Adrenal gland (tissue), 12 donors: ENCODE measurements around the gene VAMP4. TPM values are rescaled to one million over a fixed set of nuclear protein-coding genes. Genes with fewer than 3 reads are reported as not detected.

ENCODE experiments used
- DNase-seq, 7 donors: peaks; one replicate each; pipeline ENCODE4 v3.0.0-alpha.2; 2019 to 2020
- H3K27ac ChIP-seq, 5 donors: fragments of 200-600 bp; sonication (generic) in 4 of 5; 1 replicate in 3 of 5; 2 replicates in 2 of 5; pipeline versions ENCODE4 v1.5.1 to v1.8.0; 2016 to 2020; ENCODE audit warnings: mild to moderate bottlenecking in 1 of 5
- H3K27me3 ChIP-seq: fragments of 200-600 bp; 2 replicates; pipeline ENCODE4 v1.8.0; 2021
- H3K36me3 ChIP-seq, 2 donors: fragments of 200-600 bp; replicated peaks in 1 of 2; 1 replicate in 1 of 2; 2 replicates in 1 of 2; pipeline versions ENCODE4 v1.5.1 to v1.8.0; 2018 to 2022
- H3K4me1 ChIP-seq, 2 donors: fragments of 200-600 bp; replicated peaks in 1 of 2; 1 replicate in 1 of 2; 2 replicates in 1 of 2; pipeline versions ENCODE4 v1.5.1 to v1.8.0; 2018 to 2021
- H3K4me3 ChIP-seq, 4 donors: fragments of 200-600 bp; sonication (generic) in 3 of 4; one replicate each; pipeline ENCODE4 v1.5.1; 2016 to 2018
- H3K9me3 ChIP-seq, 3 donors: fragments of 200-600 bp; sonication (generic) in 1 of 3; replicated peaks in 1 of 3; 1 replicate in 2 of 3; 2 replicates in 1 of 3; pipeline versions ENCODE4 v1.5.1 to v1.8.0; 2016 to 2021
- CTCF ChIP-seq, 6 experiments: fragments of 450-650 bp in 4 of 6; fragments of 200-600 bp in 2 of 6; sonication (generic) in 1 of 6; IDR thresholded peaks; 1 replicate in 5 of 6; 2 replicates in 1 of 6; pipeline versions ENCODE4 v1.5.1 to v1.8.0; 2016 to 2021; ENCODE audit warnings: antibody characterized with exemption in 6 of 6, mild to moderate bottlenecking in 2 of 6, moderate library complexity in 1 of 6
- POLR2A ChIP-seq, 2 donors: fragments of 450-650 bp; IDR thresholded peaks; one replicate each; pipeline ENCODE4 v1.6.1; 2017; ENCODE audit warnings: antibody characterized with exemption in 2 of 2, mild to moderate bottlenecking in 2 of 2, moderate library complexity in 1 of 2
- WGBS, 4 donors: extraction: QIAGEN DNeasy Blood & Tissue Kit in 2 of 4; methylation state at CpG; one replicate each; pipeline versions ENCODE4 v1.1.5 to v1.1.7; 2013 to 2017; 5-methylcytosine and 5-hydroxymethylcytosine counted together
- intact Hi-C, 2 donors: fragments of 100-400 bp; cut with DNase I; formaldehyde crosslinking; loops; one replicate each; pipeline versions ENCODE4 v1.14.1 to v1.15.0; 2022 to 2023
- polyA plus RNA-seq, 3 donors: library from polyadenylated mRNA; stranded (reverse); fragments of 200-250 nt in 2 of 3; fragments of 350-450 nt in 1 of 3; fragmentation: Illumina TruSeq in 1 of 3; extraction: RNeasy Lipid Tissue Mini Kit (QIAGEN cat#74804) in 1 of 3; gene quantifications; one replicate each; pipeline ENCODE4 v1.2.3, GENCODE V29; 2013 to 2014
- total RNA-seq, 9 donors: library from RNA; depleted of rRNA in 4 of 9; stranded (reverse); fragments of >200 nt in 4 of 9; fragments of 120-200 nt in 1 of 9; fragmentation: NEBNext Ultra II Directional in 1 of 9; extraction: Animal tissue kit (Norgen Biotek cat#: 25700) in 1 of 9; gene quantifications; one replicate each; pipeline versions ENCODE4 v1.1.0 to v1.2.4, GENCODE V29; 2013 to 2023
- donor health status: healthy with polysubstance abuse.
- donor health status: Bipolar disorder and iron deficiency.
- donor health status: DM: yes; HTN: yes; CAD: no.
- donor health status: DM: no; HTN: no; CAD: no.
- donor health status: DM: no; HTN: no; CAD: no.
- donor health status: DM: yes; HTN: yes; CAD: no.

Gene VAMP4
- total and polyA plus RNA-seq, 12 donors: 6.1 to 23.7 (median 14.8) TPM

- H3K9me3 ChIP-seq: no peaks in the 10 kb centered on the region
- no peak overlapping the region for H3K27ac ChIP-seq
- H3K27me3 ChIP-seq: no peaks in the 10 kb centered on the region
- TF ChIP-seq POLR2A (IDR thresholded peaks at IDR 0.05) (no peak), CTCF (IDR thresholded peaks at IDR 0.05) (no peak)
- no peaks in the 10 kb centered on the region for H3K4me1 ChIP-seq
- DNase-seq: no peak
- WGBS, 4 donors: 94 to 96% (median 95%) methylated on average over 15 to 28 of the region's 28 CpGs
- H3K4me3 ChIP-seq: no peak overlapping the region
- H3K36me3 ChIP-seq: no peaks in the 10 kb centered on the region
- intact Hi-C loops: no loop called here
Observed at GRCh38 chr1:171670739-171671138, 71.1 kb downstream of the VAMP4 start.

- WGBS, 4 donors: 79 to 90% (median 87%) methylated on average over 5 of the region's 5 CpGs
- no peaks in the 10 kb centered on the region for H3K36me3 ChIP-seq
- DNase-seq: no peak
- no peak overlapping the region for H3K27ac ChIP-seq
- H3K27me3 ChIP-seq: no peaks in the 10 kb centered on the region
- no peak for TF ChIP-seq CTCF (IDR thresholded peaks at IDR 0.05)
- no peak for TF ChIP-seq POLR2A (IDR thresholded peaks at IDR 0.05)
- intact Hi-C loops: loop anchor here in 1 of 2 donors (10.0 kb wide), 1 partner anchor 96 kb away; no protein-coding TSS in a partner anchor
- H3K4me3 ChIP-seq: no peak overlapping the region
- no peaks in the 10 kb centered on the region for H3K4me1 ChIP-seq
- no peaks in the 10 kb centered on the region for H3K9me3 ChIP-seq
Observed at GRCh38 chr1:171668372-171668771, 73.5 kb downstream of the VAMP4 start.

DNA sequence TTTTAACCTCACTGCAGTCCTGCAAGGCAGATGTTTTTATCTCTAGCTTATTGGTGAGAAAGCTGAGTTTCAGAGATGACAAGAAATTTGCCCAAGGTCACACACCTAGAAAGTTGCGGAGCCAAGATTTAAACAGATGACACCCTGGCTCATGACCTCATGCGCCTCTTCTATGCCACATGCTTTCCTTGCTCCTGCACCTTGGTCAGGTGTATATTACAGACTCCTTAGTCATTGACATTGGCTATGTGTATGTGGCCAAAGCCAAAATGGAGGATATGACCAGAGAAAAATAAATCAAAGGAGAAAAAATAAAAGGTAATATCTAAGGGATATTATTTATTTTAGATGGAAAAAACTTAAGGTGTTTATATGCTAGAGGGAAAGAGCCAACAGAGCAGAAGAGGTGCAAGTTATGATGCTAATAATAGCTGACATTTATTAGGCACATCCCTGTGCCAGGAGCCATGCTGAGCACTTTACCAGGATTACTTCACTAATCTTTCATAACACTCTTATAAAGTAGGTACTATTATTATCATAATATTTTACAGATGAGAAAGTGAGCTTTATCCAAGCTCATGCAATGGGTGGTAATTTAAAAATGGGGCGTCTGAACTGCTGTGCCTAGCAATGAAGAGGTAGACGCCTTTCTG, 75.6 kb downstream of the VAMP4 start:
- no peaks in the 10 kb centered on the region for H3K36me3 ChIP-seq
- no peaks in the 10 kb centered on the region for H3K27me3 ChIP-seq
- H3K4me1 ChIP-seq: no peaks in the 10 kb centered on the region
- H3K9me3 ChIP-seq: no peaks in the 10 kb centered on the region
- no peak for DNase-seq
- intact Hi-C loops: loop anchor here in 1 of 2 donors (10.0 kb wide), 1 partner anchor 99 kb away; no protein-coding TSS in a partner anchor
- H3K27ac ChIP-seq: no peak overlapping the region
- WGBS, 4 donors: 76 to 88% (median 83%) methylated on average over 4 of the region's 4 CpGs
- no peak overlapping the region for H3K4me3 ChIP-seq
- TF ChIP-seq CTCF (IDR thresholded peaks at IDR 0.05) (no peak), POLR2A (IDR thresholded peaks at IDR 0.05) (no peak)

GRCh38 chr1:171664976-171665375, 76.9 kb downstream of the VAMP4 start:
- Histone ChIP-seq H3K27ac (no peak overlapping the region), H3K27me3 (no peaks in the 10 kb centered on the region), H3K9me3 (no peaks in the 10 kb centered on the region), H3K4me1 (no peaks in the 10 kb centered on the region), H3K36me3 (no peaks in the 10 kb centered on the region), H3K4me3 (no peak overlapping the region)
- no peak for DNase-seq
- TF ChIP-seq CTCF (IDR thresholded peaks at IDR 0.05) (no peak), POLR2A (IDR thresholded peaks at IDR 0.05) (no peak)
- intact Hi-C loops: loop anchor here in 1 of 2 donors (10.0 kb wide), 1 partner anchor 100 kb away; no protein-coding TSS in a partner anchor
